NOMO-1 treated with dmso at 0.1 percent for 144 hours (cell line): Measurements from ENCODE around the gene MTIF2.
A peak's percentile ranks its signal among the peaks of the same experiment; 100 is the strongest.
"Not testable (repeated sequence)": the region's sequence is repeated elsewhere in the genome, so short reads cannot be mapped to it uniquely, and the experiment has no call there.

Source experiments
- DNase-seq: peaks from one replicate; lab custom pipeline; 2025; ENCODE audit not compliant: unreplicated experiment; lab: John Stamatoyannopoulos, UW

The MTIF2 gene, protein sequence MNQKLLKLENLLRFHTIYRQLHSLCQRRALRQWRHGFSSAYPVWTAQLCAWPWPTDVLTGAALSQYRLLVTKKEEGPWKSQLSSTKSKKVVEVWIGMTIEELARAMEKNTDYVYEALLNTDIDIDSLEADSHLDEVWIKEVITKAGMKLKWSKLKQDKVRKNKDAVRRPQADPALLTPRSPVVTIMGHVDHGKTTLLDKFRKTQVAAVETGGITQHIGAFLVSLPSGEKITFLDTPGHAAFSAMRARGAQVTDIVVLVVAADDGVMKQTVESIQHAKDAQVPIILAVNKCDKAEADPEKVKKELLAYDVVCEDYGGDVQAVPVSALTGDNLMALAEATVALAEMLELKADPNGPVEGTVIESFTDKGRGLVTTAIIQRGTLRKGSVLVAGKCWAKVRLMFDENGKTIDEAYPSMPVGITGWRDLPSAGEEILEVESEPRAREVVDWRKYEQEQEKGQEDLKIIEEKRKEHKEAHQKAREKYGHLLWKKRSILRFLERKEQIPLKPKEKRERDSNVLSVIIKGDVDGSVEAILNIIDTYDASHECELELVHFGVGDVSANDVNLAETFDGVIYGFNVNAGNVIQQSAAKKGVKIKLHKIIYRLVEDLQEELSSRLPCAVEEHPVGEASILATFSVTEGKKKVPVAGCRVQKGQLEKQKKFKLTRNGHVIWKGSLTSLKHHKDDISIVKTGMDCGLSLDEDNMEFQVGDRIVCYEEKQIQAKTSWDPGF

DNA sequence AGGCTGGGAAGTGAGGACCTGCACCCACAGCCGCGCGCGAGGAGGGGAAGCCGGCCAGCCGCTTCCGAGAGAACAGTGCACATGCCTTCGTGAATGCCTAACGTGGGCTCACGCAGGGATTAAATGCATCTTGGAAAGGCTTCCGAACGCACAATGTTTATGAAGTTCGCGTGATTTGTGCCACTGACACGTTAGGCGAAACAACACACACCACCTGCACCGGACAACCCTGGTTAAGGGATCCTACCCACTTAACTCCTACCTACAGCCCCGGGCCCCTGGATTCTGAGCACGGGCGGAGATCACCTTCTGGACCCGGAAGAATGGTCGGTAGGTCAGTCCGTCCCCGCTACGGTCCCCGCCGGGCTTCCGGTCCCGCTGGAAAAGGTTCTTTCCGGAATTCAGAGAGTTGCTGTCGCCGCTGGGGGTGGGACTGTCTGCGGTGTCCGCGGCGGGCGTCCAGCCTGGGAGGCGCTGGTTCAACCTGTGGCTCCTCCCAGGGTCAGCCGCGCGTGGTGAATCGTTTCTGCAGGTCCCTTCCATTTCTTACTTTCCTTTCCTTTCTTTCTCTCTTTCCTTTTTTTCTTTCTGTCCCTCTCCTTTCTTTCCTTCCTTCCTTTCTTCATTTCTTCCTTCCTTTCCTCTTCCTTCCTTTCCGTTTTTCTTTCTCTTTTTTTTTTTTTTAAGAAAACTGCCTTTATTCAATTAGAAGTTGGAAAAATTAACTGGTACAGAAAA is at the start of gene MTIF2:
MTIF2 (minus strand) TSS at position 325 of the 738 bp plus-strand sequence. CDS start 5,373 bp downstream, outside the sequence.
- peak; percentile 93 for DNase-seq

DNA sequence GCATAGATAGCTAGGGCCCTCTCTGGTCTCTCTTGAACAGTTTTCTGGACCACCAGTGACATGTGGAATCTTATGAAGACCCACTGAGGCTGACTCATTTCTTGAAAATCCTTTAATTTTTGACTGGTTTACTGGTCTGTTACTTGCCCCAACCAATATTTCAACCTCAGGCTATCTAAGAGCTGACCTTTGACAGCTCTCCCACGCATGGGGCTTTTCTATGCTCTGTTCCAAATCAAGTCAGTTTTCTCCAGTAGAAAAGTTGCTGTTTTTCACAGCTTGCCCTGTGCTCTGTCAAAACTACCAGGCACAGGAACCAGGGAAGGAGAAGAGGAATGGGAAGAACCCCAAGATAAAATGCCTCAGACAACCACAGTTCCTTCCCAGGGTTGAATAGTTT is 46.0 kb upstream of the MTIF2 start:
- no peak for DNase-seq

DNA sequence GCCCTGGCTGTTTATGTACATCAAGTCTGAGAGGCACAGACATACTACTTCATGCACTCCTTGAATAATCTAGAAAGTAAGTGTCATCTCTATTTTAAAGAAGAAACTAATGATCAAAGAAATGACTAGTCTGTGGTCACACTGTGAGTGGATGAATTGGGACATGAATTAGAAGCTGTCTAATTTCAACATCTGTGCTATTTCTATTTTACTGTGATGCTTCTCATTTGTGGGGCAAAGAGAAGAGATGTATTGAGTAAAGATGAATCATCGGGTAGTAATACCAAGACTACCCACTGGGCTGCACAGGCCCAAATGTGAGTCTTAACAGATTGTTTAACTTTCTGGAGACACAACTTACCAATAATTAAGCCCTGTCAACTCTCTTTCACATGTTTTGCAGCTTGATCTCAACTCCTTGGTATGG is 42.4 kb upstream of the MTIF2 start:
- no peak for DNase-seq

DNA sequence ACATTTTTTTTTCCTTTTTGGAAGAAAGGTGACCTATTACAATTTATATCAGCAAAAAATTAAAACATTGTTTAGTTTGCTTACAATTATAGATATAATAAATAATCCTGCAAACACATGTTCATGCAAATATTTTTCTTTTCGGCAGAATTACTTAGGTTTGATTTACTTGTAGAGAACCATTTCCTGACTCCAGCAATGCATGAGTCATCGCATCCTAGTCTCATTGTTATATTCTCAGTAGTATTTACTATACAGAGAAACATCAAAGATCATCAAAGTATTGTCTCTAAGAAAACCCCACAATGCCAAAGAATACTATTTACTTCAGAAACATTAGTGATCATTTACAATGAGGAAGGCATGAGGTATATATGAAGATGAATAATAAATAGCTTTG is 40.4 kb upstream of the MTIF2 start:
- DNase-seq: no peak

DNA sequence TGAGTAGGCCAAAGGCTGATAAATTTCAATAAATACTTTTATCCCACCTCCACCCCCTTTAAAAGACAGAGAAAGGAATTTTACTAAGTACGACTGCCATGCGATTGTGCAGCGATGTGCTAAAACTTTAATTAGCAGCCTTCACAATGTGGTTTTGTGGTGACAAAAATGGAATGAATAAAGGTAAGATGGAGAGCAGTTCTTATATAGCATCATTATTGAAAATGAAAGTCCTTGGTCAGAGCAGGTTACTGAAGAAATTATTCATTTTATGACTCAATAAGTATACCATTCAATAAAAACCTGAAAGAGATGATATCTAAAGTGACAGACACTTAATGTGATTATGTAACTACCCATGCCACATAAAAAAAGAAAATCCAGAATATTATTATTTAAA is 33.2 kb upstream of the MTIF2 start:
- DNase-seq: no peak

DNA sequence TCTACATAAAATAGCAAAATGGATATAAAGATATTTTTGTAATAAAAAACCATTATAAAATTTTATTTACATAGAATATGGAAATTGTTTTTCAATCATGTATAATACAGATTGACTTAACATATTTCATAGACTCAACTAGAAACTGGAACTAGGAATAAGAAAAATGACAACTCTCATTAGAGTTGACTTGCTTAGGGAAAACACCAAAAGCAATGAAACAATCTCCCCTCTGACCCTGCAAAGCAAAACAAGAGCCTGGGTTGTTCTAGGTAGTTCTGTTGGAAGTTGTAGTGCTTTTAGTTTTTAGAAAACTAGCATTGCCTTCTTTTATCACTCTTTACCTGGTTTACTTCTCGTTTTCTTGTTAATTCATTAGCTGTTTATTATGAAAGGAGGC is 32.2 kb upstream of the MTIF2 start:
- DNase-seq: no peak

DNA sequence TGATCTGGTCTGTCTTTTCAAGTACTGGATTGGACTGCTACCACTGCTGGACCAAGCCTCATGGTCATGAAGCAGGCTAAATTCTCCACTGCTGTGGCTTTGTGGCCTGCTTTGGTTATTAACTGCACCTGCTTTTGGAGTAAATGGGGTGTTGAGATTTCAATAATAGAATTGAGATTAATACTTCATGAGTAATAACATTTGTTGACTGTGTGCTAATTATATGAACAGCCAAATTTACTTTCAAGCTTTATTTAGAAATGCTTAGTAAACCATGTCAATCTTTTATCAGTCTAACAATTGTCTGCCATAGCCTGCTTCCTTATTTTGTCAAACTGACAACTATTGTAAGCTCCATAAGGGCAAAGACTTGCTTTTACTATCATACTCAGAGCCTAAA is 27.4 kb upstream of the MTIF2 start:
- no peak for DNase-seq

DNA sequence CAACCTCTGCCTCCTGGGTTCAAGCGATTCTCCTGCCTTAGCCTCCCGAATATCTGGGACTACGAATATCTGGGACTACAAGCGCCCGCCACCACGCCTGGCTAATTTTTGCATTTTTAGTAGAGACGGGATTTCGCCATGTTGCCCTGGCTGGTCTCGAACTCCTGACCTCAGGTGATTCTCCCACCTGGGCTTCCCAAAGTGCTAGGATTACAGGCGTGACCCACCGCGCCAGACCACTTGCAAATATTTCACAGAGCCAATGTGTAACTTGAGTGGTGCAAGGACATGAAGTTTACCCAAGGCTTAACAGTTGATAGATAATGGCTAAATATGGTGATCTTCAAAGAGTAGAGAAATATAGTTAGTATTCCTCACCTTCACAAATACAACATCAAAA is 14.1 kb upstream of the MTIF2 start:
- no peak for DNase-seq

DNA sequence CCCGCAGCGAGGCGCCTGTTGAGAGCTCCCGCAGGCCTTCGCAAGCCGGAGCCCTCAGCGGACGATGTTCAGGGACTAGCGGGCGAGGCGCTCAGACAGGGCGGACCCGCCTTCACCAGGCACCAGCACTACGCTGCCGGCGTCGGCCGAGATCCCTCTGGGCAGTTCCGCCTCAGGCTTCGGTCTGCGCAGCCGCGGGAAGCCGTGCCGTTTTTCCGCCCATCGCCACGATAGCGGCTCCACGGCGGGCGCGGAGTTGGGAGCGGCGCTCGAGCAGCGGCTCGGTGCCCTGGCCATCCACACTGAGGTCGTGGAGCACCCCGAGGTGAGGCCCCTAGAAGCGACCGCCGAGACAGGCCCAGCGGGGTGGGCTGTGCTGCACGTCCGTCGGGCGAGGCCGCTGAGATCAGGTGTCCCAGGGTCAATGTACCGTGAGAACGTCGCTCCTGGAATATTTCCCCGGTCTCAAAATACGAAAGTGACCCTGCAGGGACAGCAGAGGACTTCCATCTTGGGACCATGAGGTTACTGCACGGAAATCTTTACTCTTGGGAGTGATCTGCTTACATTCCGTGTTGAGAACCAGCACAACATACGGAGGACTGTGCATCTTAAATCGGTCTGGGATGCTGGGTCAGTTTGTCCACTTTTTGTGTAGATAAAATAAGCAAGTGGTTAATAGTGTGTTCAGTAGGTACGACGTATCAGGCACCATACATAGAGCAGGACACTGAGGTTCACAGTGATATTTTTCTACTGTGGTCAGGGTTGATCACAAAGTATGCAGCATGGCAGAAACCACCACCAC is 13.3 kb upstream of the MTIF2 start:
- peak; percentile 87 for DNase-seq

DNA sequence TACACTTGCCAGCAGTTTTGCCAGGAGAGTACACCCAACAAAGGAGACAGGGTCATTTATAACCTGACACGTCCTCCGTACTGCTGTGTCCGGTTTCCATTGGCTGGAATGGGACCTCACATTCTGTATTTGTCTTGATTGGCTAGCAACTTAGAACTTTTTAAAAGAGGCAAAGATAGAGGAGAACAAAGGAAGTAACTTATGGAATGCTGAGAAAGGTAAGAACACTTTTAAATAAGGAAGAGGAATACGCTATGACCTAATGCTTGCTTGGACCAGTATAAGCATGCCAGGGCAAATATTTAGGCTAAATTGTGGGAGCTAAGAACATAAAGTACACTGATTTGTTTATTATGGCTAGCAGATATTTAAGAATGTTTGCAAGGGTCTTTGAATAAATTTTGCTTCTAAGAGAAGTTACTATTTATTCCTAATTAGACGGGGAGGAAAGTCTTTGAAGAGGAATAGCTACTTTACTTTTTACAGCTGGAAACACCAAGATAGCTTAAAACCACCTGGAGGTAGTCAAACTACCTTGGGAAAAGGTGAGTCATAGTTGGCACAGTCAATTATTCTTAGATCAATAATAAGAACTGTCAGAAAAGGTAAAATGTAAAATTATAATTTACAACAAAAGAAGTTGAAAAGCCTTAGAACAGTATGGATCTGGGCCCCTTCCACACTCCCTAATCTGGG is 12.0 kb upstream of the MTIF2 start:
- DNase-seq: not testable (repeated sequence)

DNA sequence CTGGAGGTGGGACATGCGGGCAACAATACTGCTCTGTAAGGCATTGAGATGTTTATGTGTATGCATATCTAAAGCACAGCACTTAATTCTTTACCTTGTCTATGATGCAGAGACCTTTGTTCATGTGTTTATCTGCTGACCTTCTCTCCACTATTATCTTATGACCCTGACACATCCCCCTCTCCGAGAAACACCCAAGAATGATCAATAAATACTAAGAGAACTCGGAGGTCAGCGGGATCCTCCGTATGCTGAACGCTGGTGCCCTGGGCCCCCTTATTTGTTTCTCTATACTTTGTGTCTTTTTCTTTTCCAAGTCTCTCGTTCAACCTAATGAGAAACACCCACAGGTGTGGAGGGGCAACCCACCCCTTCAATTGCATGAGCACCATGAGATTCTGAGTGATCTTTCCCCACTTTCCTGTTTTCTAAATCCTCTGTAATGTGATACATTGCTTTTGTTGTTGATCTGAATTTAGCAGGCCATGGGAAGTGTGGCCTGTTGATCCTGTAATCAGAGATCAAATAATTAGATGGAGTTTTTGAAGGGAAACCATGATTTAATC is 10.9 kb upstream of the MTIF2 start:
- not testable (repeated sequence) for DNase-seq

DNA sequence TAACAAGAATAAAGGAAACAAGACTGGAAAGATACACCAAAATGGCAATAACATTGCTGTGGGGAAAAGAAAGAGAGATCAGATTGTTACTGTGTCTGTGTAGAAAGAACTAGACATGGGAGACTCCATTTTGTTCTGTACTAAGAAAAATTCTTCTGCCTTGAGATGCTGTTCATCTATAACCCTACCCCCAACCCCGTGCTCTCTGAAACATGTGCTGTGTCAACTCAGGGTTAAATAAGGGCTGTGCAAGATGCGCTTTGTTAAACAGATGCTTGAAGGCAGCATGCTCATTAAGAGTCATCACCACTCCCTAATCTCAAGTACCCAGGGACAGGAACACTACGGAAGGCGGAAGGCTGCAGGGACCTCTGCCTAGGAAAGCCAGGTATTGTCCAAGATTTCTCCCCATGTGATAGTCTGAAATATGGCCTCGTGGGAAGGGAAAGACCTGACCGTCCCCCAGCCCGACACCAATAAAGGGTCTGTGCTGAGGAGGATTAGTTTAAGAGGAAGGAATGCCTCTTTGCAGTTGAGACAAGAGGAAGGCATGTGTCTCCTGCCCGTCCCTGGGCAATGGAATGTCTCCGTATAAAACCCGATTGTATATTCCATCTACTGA is 10.3 kb upstream of the MTIF2 start:
- DNase-seq: not testable (repeated sequence)

DNA sequence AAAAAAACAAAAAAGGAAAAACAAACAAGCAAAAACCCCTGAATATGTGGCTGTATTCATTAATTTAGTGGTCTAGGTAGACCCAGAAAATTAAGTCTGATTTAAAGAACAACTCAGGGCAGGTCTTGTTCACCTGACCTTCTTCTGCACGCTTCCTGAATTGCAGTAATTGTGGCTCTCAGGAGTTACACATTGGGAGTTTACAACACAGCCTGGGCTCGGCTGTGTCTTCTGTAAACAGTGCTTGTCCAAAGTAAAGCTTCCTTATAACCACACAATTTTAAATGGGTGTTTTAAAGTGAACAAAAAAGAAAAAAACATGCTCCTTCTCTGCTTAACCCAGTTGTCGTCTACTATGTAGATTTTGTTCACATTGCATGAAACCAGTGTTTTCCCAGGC is 8.3 kb upstream of the MTIF2 start:
- DNase-seq: no peak

DNA sequence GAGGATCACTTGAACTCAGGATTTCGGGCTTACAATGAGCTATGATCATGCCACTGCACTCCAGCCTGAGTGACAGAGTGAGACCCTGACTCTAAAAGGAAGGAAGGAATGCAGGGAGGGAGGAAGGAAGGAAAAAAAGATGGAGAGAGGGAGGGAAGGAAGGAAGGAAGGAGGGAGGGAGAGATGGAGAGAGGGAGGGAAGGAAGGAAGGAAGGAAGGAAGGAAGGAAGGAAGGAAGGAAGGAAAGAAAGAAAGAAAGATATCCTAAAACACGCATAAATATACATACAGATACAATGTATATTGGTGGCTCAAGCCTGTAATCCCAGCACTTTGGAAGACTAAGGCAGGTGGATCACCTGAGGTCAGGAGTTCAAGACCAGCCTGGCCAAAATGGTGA is 5.3 kb upstream of the MTIF2 start:
- not testable (repeated sequence) for DNase-seq

DNA sequence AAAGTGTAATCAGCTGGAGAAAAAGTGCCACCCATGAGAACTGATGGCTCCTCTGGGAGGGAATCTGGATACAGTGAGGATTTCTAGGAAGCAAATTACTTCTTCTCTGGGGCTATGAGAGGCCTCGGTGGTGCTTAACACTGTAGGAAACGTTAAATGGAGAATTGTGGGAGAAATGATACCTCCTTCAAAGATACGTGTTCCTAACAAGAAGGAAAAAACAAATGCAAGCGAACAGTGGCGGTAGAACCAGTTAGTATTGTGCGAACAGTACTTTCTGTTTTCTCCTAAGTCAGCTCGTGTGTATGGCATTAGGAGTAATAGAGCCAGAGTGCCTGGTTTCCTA is 587 bp upstream of the MTIF2 start:
- DNase-seq: no peak

DNA sequence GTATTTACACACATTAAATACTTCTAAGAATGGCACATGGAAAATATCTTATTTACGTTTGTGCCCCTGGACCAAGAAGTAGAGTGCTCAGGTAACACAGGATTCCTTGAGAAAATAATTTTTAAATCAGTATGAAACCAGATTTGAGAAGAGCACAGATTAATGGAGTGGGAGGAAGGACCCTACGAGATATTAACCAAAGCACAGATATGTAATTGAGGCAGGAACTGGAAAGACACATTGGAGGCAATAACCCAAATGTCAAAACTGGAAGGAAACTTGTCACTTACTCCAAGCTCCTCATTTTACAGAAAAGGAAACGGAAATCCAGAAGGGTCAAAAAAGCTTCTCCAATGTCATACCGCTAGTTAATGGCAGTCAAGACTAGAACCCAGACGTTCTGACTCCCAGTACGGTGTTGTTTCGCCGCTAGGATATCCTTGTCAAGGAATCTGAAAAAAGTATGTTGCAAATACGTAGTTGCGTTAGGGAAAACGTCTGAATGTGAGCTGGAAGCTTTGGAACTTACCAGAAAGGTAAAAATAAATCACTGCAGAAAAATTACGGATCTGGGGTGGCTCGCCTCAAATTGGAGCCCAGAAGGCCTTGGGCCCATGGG is 634 bp downstream of the MTIF2 start:
- no peak for DNase-seq

DNA sequence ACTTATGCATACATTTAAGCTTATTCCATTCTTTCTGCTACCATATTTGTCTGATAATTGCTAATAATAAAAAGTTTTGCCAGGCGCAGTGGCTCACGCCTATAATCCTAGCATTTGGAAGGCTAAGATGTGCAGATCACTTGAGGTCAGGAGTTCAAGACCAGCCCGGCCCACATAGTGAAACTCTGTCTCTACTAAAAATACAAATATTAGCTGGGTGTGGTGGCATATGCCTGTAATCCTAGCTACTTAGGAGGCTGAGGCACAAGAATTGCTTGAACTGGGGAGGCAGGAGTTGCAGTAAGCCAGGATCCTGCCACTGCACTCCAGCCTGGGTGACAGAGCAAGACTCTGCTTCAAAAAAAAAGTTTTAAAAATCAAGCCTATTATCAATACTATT is 9.4 kb downstream of the MTIF2 start:
- not testable (repeated sequence) for DNase-seq

DNA sequence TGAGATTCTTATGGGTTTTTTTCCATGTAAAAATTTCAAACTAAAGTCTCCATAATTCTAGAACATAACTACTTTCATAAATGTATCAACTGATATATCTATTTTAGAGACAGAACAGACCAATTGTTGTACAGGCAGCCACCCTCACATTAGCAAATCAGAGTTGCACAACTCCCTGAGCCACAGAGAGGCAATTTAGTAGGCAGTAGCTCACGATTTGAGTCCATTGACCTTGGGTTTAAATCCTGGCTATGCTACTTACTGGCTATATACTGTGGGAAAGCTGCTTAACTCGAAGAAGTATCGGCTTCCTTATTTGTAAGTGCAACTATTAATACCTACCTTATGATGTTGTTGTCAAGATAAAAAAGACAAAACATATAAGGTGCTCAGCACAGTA is 16.2 kb downstream of the MTIF2 start:
- DNase-seq: no peak

DNA sequence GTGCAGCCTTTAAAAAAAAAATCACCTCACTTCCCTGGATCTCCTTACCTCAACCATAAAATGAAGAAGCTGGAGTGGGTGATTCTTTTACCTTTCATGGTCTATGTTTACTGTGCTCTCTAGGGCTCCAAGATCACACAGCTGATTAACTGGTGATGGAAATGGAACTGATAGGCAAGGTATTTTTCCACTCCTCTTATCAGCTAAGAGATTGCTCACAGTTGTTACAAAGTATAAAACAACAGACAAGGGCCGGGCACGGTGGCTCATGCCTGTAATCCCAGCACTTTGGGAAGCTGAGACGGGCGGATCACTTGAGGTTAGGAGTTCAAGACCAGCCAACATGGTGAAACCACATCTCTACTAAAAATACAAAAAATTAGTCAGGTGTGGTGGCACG is 22.0 kb downstream of the MTIF2 start:
- DNase-seq: no peak
